Immature natural killer cell (primary cell): ENCODE data around the gene TANC1. TPM values are rescaled to one million over a fixed set of nuclear protein-coding genes. Genes with fewer than 3 reads are reported as not detected.
A peak's percentile ranks its signal among the peaks of the same experiment; 100 is the strongest.

Experiments
- DNase-seq, 3 donors: peaks; one replicate each; pipeline ENCODE4 v3.0.0; 2022; ENCODE audit warnings: mixed read lengths in 1 of 3
- H3K27ac Mint-ChIP-seq, 6 donors: one replicate each; pipeline ENCODE4 v1.8.0; 2020; ENCODE audit warnings: mixed read lengths in 6 of 6, mild to moderate bottlenecking in 5 of 6, inconsistent platforms in 4 of 6, moderate library complexity in 3 of 6
- H3K27me3 Mint-ChIP-seq, 3 donors: one replicate each; pipeline ENCODE4 v1.8.0; 2020 to 2021; ENCODE audit warnings: low read depth in 3 of 3, mild to moderate bottlenecking in 3 of 3, mixed read lengths in 3 of 3, moderate library complexity in 3 of 3, inconsistent platforms in 1 of 3
- H3K36me3 Mint-ChIP-seq, 3 donors: one replicate each; pipeline ENCODE4 v1.8.0; 2020; ENCODE audit warnings: mixed read lengths in 3 of 3, inconsistent platforms in 2 of 3, mild to moderate bottlenecking in 2 of 3
- H3K4me1 Mint-ChIP-seq, 2 donors: one replicate each; pipeline ENCODE4 v1.8.0; 2020; ENCODE audit warnings: inconsistent platforms in 2 of 2, mild to moderate bottlenecking in 2 of 2, mixed read lengths in 2 of 2, moderate library complexity in 1 of 2
- H3K4me3 Mint-ChIP-seq, 5 donors: one replicate each; pipeline ENCODE4 v1.8.0; 2020; ENCODE audit warnings: mild to moderate bottlenecking in 5 of 5, mixed read lengths in 5 of 5, inconsistent platforms in 3 of 5, moderate library complexity in 3 of 5
- H3K9me3 Mint-ChIP-seq, 6 donors: one replicate each; pipeline ENCODE4 v1.8.0; 2020; ENCODE audit warnings: mild to moderate bottlenecking in 6 of 6, mixed read lengths in 6 of 6, inconsistent platforms in 4 of 6, moderate library complexity in 3 of 6
- polyA plus RNA-seq, 3 donors: library from polyadenylated mRNA; unstranded; fragments of 300-500 nt; fragmentation: Illumina TruSeq; gene quantifications; one replicate each; pipeline ENCODE4 v1.2.3, GENCODE V29; 2021

The TANC1 gene
- polyA plus RNA-seq = under 1 TPM in 2 of 3 donors, not detected in 1; 0.41 to 0.46 TPM

DNA sequence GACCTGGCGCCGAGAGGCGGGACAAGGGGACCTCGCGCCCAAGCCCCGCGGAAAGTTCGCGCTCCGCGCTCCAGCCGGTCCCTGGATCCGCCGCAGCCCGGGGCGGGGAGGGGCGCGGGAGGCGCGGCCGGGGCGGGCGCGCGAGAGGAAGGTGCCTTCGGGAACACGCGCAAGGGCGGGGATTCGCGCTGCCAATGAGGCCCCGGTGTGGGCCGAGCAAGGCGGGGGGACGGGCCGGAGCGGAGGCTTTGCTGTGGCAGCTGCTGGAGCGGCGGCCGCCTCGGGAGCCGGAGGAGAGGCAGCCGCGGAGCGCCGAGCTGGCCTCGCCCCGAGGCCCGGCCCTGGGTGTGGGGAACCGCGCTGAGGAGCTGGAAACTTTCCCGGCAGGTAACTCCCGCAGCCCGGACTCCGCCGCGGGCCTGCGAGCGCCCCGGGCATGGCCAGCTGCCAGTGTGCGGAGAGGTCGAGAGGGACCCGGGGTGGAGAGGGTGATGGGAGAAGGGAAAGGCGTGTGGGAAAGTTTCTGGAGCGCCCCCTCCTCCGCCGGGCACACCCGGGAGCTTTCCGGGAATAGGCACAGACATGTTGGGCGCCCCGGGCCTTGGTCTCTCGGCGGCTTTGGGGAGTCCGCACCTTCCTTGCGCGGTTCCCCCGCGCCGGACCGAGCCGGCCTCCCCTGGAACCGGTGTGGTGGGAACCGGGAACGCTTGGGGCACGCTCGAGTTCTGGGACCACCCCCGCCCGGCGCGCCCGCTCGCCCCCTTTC, at the start of gene TANC1:
TANC1 (plus strand) TSS at position 245 of the 766 bp plus-strand sequence. CDS start 97,271 bp downstream, outside the sequence.
- H3K4me3 Mint-ChIP-seq = peak within 1 kb of the TSS; percentile 74 to 87 (median 79)
- H3K27me3 Mint-ChIP-seq = peaks cover 11 to 31% (median 26%) of the 10 kb centered on the region in 3 donors
- no peaks in the 10 kb centered on the region for H3K9me3 Mint-ChIP-seq
- no peak within 1 kb of the TSS for H3K27ac Mint-ChIP-seq
- peaks cover 17 to 24% of the 10 kb centered on the region in 2 donors for H3K4me1 Mint-ChIP-seq
- H3K36me3 Mint-ChIP-seq = no peaks in the 10 kb centered on the region
- peak; percentile 31 to 46 (median 41) for DNase-seq

DNA sequence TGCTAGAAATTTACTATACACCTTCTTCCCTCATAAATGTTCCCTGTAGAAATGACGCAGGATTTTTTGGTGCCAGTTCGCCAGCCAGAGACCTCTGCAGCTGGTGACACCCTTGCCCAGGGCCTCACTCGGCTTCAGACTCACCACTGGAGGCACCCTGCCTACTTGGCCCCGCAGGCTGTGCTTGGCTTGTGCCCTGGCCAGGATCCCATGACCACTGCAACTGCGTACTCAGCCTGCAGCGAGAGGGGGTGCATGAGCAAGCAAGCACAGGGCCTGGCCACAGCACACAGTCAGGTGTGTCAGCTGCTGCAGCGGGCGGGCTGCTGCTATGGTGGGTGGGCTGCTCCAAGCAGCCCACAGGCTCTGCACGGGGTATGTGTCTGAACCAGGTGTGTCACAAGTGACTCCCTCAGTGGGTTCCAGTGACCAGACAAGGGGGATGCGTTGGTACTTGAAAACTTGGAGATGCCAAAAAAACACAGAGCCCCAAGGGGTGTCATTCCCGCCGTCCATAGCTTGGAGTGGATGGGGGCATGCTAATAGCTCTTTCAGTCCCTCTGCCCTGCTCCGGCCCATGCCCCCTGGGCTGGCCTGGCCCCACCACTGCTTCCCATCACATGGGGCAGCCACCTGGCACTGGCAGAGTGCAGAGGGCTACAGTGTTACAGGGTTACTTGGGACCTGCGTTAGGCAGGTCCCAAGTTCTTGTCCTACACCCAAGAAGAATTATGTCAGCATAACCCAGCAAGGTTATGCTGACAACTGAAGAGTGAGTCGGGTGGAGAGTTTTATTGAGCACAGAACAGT, 46.6 kb upstream of the TANC1 start:
- H3K4me1 Mint-ChIP-seq = peaks cover 4 to 6% of the 10 kb centered on the region in 2 donors
- no peak for DNase-seq
- H3K27ac Mint-ChIP-seq = no peak overlapping the region
- no peaks in the 10 kb centered on the region for H3K36me3 Mint-ChIP-seq
- H3K27me3 Mint-ChIP-seq = peaks cover 0 to 9% (median 6%) of the 10 kb centered on the region in 3 donors
- H3K4me3 Mint-ChIP-seq = no peak overlapping the region
- H3K9me3 Mint-ChIP-seq = no peaks in the 10 kb centered on the region

DNA sequence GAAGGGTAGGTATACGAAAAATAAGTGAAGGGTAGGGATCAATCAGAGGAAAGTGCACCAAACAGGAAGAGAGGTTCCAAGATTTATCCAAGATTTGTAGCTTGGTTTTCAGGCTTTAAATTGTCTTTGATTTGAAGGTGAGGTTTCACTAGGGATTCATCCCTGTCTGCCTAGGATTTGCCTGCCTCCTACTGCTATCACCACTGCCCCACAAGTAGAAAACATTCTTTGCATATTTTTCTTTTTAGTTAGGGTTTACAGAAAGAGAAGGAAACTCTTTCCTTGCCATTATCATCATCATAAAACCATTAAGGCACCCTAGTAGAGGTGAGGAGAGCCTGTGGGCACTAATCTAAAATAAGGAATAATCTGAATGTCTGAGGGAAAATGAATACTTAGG, 45.8 kb upstream of the TANC1 start:
- Mint-ChIP-seq H3K27ac (no peak overlapping the region), H3K4me1 (peaks cover 7 to 8% of the 10 kb centered on the region in 2 donors), H3K36me3 (no peaks in the 10 kb centered on the region), H3K9me3 (no peaks in the 10 kb centered on the region), H3K4me3 (no peak overlapping the region), H3K27me3 (peaks cover 0 to 9% (median 7%) of the 10 kb centered on the region in 3 donors)
- no peak for DNase-seq

DNA sequence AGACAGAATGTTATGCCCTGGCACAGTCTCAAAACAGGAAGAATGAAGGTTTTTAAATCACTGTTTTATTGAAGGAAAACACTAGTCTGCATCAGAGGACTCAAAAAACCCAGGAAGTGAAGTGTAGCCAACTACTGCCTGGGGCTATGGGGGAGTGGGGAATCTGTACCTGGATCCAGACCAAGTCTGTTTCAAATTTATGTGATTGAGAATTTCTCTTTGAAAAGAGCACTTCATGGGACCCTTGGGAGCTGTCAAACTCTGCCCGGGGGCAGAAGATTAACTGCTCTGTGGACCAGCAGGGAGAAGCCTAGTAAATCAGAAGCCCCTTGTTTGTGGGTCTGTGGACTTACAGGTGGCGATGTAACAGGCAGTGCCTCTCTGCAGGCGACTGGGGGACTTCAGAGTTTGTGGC, 45.3 kb upstream of the TANC1 start:
- no peak for DNase-seq

DNA sequence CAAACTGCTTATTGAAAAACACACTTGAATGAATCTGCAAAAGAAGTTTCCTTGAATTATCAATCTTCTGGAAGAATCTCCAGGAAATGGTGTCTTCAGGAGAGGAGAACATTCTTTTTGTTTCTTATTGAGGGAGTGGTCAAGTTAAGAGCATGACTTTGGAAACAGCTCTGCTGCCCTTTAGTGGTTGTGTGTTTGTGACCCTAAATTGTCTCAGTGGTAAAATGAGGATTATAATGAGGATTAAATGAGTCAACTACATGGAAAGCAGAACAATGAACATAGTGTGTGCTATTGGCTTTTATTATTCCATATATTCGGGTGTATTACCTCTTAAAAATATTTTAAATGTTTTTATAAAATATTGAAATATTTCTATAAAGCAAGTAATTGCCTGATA, 44.8 kb upstream of the TANC1 start:
- no peaks in the 10 kb centered on the region for H3K36me3 Mint-ChIP-seq
- no peak for DNase-seq
- H3K27ac Mint-ChIP-seq = no peak overlapping the region
- H3K4me3 Mint-ChIP-seq = no peak overlapping the region
- peaks cover 7 to 8% of the 10 kb centered on the region in 2 donors for H3K4me1 Mint-ChIP-seq
- H3K27me3 Mint-ChIP-seq = peaks cover 0 to 9% (median 7%) of the 10 kb centered on the region in 3 donors
- H3K9me3 Mint-ChIP-seq = no peaks in the 10 kb centered on the region

More for the DNA sequence above, 45.3 kb upstream of the TANC1 start:
- Mint-ChIP-seq H3K4me3 (no peak overlapping the region), H3K9me3 (no peaks in the 10 kb centered on the region), H3K27ac (no peak overlapping the region), H3K36me3 (no peaks in the 10 kb centered on the region), H3K4me1 (peaks cover 7 to 8% of the 10 kb centered on the region in 2 donors), H3K27me3 (peaks cover 0 to 9% (median 7%) of the 10 kb centered on the region in 3 donors)

DNA sequence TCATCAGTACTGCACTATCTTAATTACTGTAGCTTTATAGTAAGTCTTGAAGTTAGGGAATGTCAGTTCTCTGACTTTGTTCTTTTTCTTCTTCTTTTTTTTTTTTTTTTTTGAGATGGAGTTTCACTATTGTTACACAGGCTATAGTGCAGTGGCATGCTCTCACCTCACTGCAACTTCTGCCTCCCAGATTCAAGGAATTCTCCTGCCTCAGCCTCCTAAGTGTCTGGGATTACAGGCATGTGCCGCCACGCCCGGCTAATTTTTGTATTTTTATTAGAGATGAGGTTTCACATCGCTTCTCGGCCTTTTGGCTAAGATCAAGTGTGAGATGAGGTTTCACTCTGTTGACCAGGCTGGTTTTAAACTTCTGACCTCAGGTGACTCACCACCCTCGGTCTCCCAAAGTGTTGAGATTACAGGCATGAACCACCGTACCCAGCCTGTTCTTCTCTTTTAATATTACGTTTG, 41.9 kb upstream of the TANC1 start:
- H3K27me3 Mint-ChIP-seq = peaks cover 0 to 12% (median 4%) of the 10 kb centered on the region in 3 donors
- H3K4me1 Mint-ChIP-seq = peaks cover 7 to 8% of the 10 kb centered on the region in 2 donors
- no peaks in the 10 kb centered on the region for H3K9me3 Mint-ChIP-seq
- peak overlapping the region in 3 of 5 donors; percentile 60 to 69 (median 64) for H3K4me3 Mint-ChIP-seq
- DNase-seq = peak in 1 of 3 donors; percentile 30
- H3K27ac Mint-ChIP-seq = no peak overlapping the region
- no peaks in the 10 kb centered on the region for H3K36me3 Mint-ChIP-seq

DNA sequence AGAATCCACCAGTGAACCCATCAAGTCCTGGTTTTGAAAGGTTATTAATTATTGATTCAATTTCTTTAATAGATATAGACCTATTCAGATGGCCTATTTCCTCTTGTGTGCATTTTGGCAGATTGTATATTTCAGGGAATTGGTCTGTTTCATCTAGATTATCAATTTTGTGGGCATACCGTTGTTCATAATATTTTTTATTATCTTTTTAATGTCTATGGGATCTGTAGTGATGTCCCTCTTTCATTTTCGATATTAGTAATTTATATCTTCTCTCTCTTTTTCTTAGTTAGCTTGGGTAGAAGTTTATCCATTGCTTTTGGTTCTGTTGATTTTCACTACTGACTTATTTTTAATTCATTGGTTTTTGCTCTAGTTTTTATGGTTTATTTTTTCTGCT, 39.9 kb upstream of the TANC1 start:
- peaks cover 7 to 8% of the 10 kb centered on the region in 2 donors for H3K4me1 Mint-ChIP-seq
- peaks cover 0 to 7% (median 4%) of the 10 kb centered on the region in 3 donors for H3K27me3 Mint-ChIP-seq
- no peaks in the 10 kb centered on the region for H3K9me3 Mint-ChIP-seq
- no peaks in the 10 kb centered on the region for H3K36me3 Mint-ChIP-seq
- no peak overlapping the region for H3K27ac Mint-ChIP-seq
- no peak overlapping the region for H3K4me3 Mint-ChIP-seq
- no peak for DNase-seq

DNA sequence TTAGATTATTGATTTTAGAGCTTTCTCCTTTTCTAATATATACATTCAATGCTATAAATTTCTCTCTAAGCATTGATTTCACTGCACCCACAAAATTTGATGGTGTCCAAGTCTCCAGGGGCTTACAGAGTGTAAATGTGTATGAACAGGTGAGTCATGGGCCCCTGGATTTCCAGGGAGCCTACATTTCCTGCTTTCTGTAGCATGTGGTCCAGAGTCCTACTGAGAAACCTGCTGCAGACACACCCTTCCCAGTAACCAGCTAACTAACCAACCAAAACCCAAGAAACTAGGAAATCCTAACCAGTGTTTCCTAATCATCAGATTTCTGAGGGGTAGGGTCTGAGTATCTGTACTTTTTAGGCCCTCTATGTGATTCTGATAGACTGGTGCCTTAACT, 39.5 kb upstream of the TANC1 start:
- Mint-ChIP-seq H3K27ac (no peak overlapping the region), H3K4me3 (no peak overlapping the region), H3K4me1 (peaks cover 7 to 8% of the 10 kb centered on the region in 2 donors), H3K9me3 (no peaks in the 10 kb centered on the region), H3K27me3 (peaks cover 0 to 7% (median 4%) of the 10 kb centered on the region in 3 donors), H3K36me3 (no peaks in the 10 kb centered on the region)
- no peak for DNase-seq

DNA sequence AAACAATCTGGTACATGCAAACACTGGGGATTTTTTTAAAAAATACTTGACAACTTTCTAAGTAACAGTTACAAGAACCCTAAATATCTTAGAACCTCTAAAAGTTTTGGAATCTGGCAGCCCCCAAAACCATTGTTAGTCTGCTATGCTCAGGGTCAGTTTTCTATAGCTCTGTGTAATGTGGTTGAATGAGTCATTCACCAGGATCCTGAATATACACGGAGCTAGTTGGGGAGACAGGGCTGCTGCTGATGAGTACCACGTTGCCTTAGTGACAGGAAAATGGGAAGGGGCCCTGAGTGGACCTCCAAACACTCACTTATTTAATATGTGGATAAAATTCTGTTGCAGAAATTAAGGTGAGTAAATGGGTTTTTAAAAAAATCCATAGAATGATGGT, 36.9 kb upstream of the TANC1 start:
- DNase-seq = no peak
- H3K27ac Mint-ChIP-seq = no peak overlapping the region
- no peak overlapping the region for H3K4me3 Mint-ChIP-seq
- peaks cover 0 to 4% (median 0%) of the 10 kb centered on the region in 3 donors for H3K36me3 Mint-ChIP-seq
- peaks cover 4 to 5% of the 10 kb centered on the region in 2 donors for H3K4me1 Mint-ChIP-seq
- no peaks in the 10 kb centered on the region for H3K9me3 Mint-ChIP-seq
- H3K27me3 Mint-ChIP-seq = peaks cover 0 to 8% (median 3%) of the 10 kb centered on the region in 3 donors

DNA sequence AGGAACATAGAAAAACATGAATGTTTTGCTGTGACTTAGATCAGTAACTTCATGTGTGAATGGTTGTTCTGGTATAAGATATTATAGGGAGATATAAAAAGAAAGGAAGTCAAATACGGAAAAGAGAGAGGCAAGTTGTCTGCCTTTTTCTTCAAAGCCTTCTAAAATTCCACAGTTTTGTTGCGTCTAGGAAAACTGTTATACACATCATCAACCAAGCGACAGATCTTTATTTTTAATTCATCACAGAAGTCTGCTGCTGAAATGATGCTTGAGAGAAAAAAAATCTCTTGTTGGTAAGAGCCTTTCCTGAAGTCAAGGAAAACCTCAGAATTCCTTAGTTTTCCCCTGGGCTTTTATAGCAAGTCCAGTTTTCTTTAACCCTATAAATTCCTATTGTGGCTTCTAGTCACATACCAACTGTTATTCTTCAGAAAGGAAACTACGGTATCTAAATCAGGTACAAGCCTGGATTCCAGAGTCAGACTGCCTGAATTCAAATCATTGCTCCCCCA, 36.3 kb upstream of the TANC1 start:
- H3K27ac Mint-ChIP-seq = no peak overlapping the region
- no peaks in the 10 kb centered on the region for H3K4me1 Mint-ChIP-seq
- H3K4me3 Mint-ChIP-seq = no peak overlapping the region
- H3K9me3 Mint-ChIP-seq = no peaks in the 10 kb centered on the region
- peaks cover 0 to 8% (median 0%) of the 10 kb centered on the region in 3 donors for H3K27me3 Mint-ChIP-seq
- DNase-seq = no peak
- H3K36me3 Mint-ChIP-seq = peaks cover 0 to 4% (median 0%) of the 10 kb centered on the region in 3 donors

DNA sequence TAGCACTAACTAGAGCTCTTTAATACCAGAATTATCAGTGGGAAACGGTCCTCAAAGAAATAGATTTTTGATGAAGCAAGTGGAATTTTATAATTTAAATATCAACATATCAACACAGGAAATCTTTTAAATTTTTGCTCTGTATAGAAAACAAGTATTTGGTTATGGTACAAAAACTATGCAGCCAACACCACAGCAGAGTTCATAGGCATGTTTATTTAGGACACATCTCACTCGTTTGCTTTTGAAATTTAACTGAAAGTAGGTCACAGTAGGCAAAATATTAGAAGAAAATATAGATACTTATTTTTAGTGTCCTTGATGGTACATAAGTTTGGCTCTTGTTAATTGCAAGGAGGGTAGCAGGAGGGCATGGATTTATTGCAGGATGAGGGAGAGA, 34.3 kb upstream of the TANC1 start:
- Mint-ChIP-seq H3K4me3 (no peak overlapping the region), H3K27me3 (peaks cover 0 to 8% (median 0%) of the 10 kb centered on the region in 3 donors), H3K9me3 (no peaks in the 10 kb centered on the region), H3K27ac (no peak overlapping the region), H3K36me3 (peaks cover 0 to 4% (median 0%) of the 10 kb centered on the region in 3 donors), H3K4me1 (no peaks in the 10 kb centered on the region)
- no peak for DNase-seq

DNA sequence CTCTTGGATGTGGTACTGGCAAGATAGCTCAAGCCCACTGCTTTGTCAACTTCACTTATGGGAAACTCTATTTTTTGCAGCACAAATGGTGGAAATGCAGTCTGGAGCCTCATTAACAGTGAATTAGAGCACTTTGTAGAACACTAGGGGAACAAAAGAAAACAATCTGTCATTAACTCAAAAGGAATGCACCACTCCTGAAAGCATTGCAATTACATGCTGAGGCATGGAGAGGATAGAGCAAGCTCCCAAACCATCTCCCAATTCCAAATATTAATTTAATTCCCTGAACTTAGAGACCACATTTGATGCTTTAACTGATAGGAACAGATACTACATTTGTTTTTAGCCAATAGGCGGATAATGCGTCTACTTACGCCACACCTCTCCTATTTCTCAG, 32.8 kb upstream of the TANC1 start:
- Mint-ChIP-seq H3K4me1 (no peaks in the 10 kb centered on the region), H3K27ac (no peak overlapping the region)

DNA sequence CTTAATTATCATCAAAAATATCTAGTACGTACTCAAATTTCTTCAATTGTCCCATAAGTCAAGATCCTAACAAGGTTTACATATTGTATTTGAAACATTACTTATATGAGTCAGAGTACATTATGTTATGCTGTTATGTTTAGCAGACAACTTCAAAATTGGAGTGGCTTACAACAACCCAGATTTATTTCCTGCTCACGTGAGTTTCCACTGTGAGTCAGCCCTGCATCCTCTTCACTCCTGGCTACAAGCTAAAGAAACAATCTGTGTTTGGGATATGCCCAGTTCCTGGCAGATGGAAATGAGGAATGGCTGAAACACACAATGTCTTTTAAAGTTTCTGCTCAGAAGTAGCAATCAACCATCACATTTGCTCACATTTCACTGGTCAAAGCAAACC, 31.5 kb upstream of the TANC1 start:
- H3K27ac Mint-ChIP-seq = no peak overlapping the region
- no peaks in the 10 kb centered on the region for H3K9me3 Mint-ChIP-seq
- no peak overlapping the region for H3K4me3 Mint-ChIP-seq
- no peaks in the 10 kb centered on the region for H3K4me1 Mint-ChIP-seq
- no peak for DNase-seq
- H3K36me3 Mint-ChIP-seq = peaks cover 0 to 4% (median 0%) of the 10 kb centered on the region in 3 donors
- H3K27me3 Mint-ChIP-seq = peaks cover 0 to 5% (median 0%) of the 10 kb centered on the region in 3 donors

More for the DNA sequence above, 32.8 kb upstream of the TANC1 start:
- Mint-ChIP-seq H3K4me3 (no peak overlapping the region), H3K9me3 (no peaks in the 10 kb centered on the region), H3K36me3 (peaks cover 0 to 4% (median 0%) of the 10 kb centered on the region in 3 donors), H3K27me3 (peaks cover 0 to 5% (median 0%) of the 10 kb centered on the region in 3 donors)
- DNase-seq = no peak
